Smooth muscle cell (in vitro differentiated cells): ENCODE measurements around the gene TRIM4. TPM values are rescaled to one million over a fixed set of nuclear protein-coding genes. Genes with fewer than 3 reads are reported as not detected.

Experiments
- DNase-seq: peaks from one replicate; lab custom pipeline; 2025; ENCODE audit not compliant: unreplicated experiment; lab: John Stamatoyannopoulos, UW
- H2AFZ ChIP-seq: fragments of 200-600 bp; sonication (generic); 2 replicates; pipeline ENCODE4 v1.6.0; 2016; ENCODE audit warnings: antibody characterized with exemption, low read depth, mild to moderate bottlenecking
- H3F3A ChIP-seq: fragments of 200-600 bp; sonication (generic); 2 replicates; pipeline ENCODE4 v1.6.0; 2017; ENCODE audit warnings: antibody characterized with exemption, low read depth
- H3K27ac ChIP-seq: fragments of 200-600 bp; sonication (generic); 2 replicates; pipeline ENCODE4 v1.5.1; 2016; ENCODE audit warnings: low read depth, mild to moderate bottlenecking
- H3K27me3 ChIP-seq: fragments of 200-600 bp; sonication (generic); 2 replicates; pipeline ENCODE4 v1.6.1; 2016; ENCODE audit warnings: low read depth, mild to moderate bottlenecking
- H3K36me3 ChIP-seq: fragments of 200-600 bp; sonication (generic); 2 replicates; pipeline ENCODE4 v1.5.1; 2016; ENCODE audit warnings: low read depth
- H3K4me1 ChIP-seq: fragments of 200-600 bp; sonication (generic); 2 replicates; pipeline ENCODE4 v1.5.1; 2016; ENCODE audit warnings: low read depth
- H3K4me2 ChIP-seq: fragments of 200-600 bp; sonication (generic); 2 replicates; pipeline ENCODE4 v1.6.0; 2016; ENCODE audit warnings: mild to moderate bottlenecking
- H3K4me3 ChIP-seq: fragments of 200-600 bp; sonication (generic); 2 replicates; pipeline ENCODE4 v1.5.1; 2016; ENCODE audit warnings: mild to moderate bottlenecking
- H3K79me2 ChIP-seq: fragments of 200-600 bp; sonication (generic); 2 replicates; pipeline ENCODE4 v1.6.0; 2016; ENCODE audit warnings: low read depth, mild to moderate bottlenecking
- H3K9ac ChIP-seq: fragments of 200-600 bp; sonication (generic); 2 replicates; pipeline ENCODE4 v1.6.0; 2016; ENCODE audit warnings: low read depth
- H3K9me3 ChIP-seq: fragments of 200-600 bp; sonication (generic); replicated peaks from 2 replicates; pipeline ENCODE4 v1.5.1; 2016; ENCODE audit warnings: low read depth
- H4K20me1 ChIP-seq: fragments of 200-600 bp; sonication (generic); 2 replicates; pipeline ENCODE4 v1.6.0; 2016; ENCODE audit warnings: low read depth
- CTCF ChIP-seq: fragments of 200-600 bp; sonication (generic); IDR thresholded peaks from 2 replicates; pipeline ENCODE4 v1.5.1; 2017; ENCODE audit warnings: borderline replicate concordance, mild to moderate bottlenecking, antibody characterized with exemption; ENCODE audit not compliant: insufficient read depth, poor library complexity, severe bottlenecking
- WGBS: methylation state at CpG from one replicate; pipeline ENCODE4 v1.1.7; 2016; ENCODE audit warnings: low lambda C conversion rate; 5-methylcytosine and 5-hydroxymethylcytosine counted together
- polyA plus RNA-seq: library from polyadenylated mRNA; unstranded; fragments of >200 nt; fragmentation: Nextera tagmentation; extraction: Ambion mirVana; gene quantifications from 2 replicates; pipeline ENCODE4 v1.2.1, GENCODE V29; 2016
- total RNA-seq: library from RNA; depleted of rRNA; stranded (reverse); fragments of >200 nt; gene quantifications from 2 replicates; pipeline ENCODE4 v1.2.3, GENCODE V29; 2014

TRIM4 gene
- total and polyA plus RNA-seq, 2 experiments from 2014 or later, result not detected

- Histone ChIP-seq H3K4me1 (no peaks in the 10 kb centered on the region), H3K36me3 (no peaks in the 10 kb centered on the region), H3K27me3 (no peaks in the 10 kb centered on the region), H3K4me3 (no peak overlapping the region), H2AFZ (no peak overlapping the region), H3K9me3 (no peaks in the 10 kb centered on the region), H3K79me2 (no peaks in the 10 kb centered on the region), H3K4me2 (no peak overlapping the region), H3K9ac (no peak overlapping the region), H3K27ac (peak overlapping the region; percentile 43), H3F3A (no peaks in the 10 kb centered on the region), H4K20me1 (no peaks in the 10 kb centered on the region)
- no peak for DNase-seq
- WGBS, result 77% methylated on average over 15 of the region's 15 CpGs
- no peak for TF ChIP-seq CTCF
Observed at GRCh38 chr7:99860281-99861127, 58.8 kb downstream of the TRIM4 start.

- Histone ChIP-seq H3K9ac (no peak overlapping the region), H3K27me3 (no peaks in the 10 kb centered on the region), H4K20me1 (no peaks in the 10 kb centered on the region), H3K36me3 (no peaks in the 10 kb centered on the region), H3K4me1 (no peaks in the 10 kb centered on the region), H2AFZ (no peak overlapping the region), H3K9me3 (no peaks in the 10 kb centered on the region), H3K27ac (no peak overlapping the region), H3K4me2 (no peak overlapping the region), H3K79me2 (no peaks in the 10 kb centered on the region), H3K4me3 (no peak overlapping the region), H3F3A (no peaks in the 10 kb centered on the region)
- DNase-seq, result no peak
- 83% methylated on average over 1 of the region's 1 CpG for WGBS
- TF ChIP-seq CTCF, result no peak
Observed at GRCh38 chr7:99855236-99855635, 64.1 kb downstream of the TRIM4 start.

- Histone ChIP-seq H3K4me2 (no peak overlapping the region), H3K9ac (no peak overlapping the region), H3K27me3 (no peaks in the 10 kb centered on the region), H3K4me3 (no peak overlapping the region), H3K27ac (no peak overlapping the region), H3K4me1 (no peaks in the 10 kb centered on the region), H3K9me3 (no peaks in the 10 kb centered on the region), H4K20me1 (no peaks in the 10 kb centered on the region), H2AFZ (no peak overlapping the region), H3F3A (no peaks in the 10 kb centered on the region), H3K79me2 (no peaks in the 10 kb centered on the region), H3K36me3 (no peaks in the 10 kb centered on the region)
- no peak for TF ChIP-seq CTCF
- no peak for DNase-seq
- WGBS, result 82% methylated on average over 6 of the region's 6 CpGs
Observed at GRCh38 chr7:99848420-99849216, 70.7 kb downstream of the TRIM4 start.
